ENCODE results near the gene NRP2. TPM values are rescaled to one million over a fixed set of nuclear protein-coding genes. Genes with fewer than 3 reads are reported as not detected.

The NRP2 gene
- polyA plus RNA-seq, 2 of the 4 experiments (the other 2 are of a cell fraction) = 144 to 159 TPM

- peak overlapping the region; percentile 88; the same call in 2 of the 3 replicates for H3K4me2 ChIP-seq
- no peak for ATAC-seq
- no peaks in the 10 kb centered on the region for H3K9me3 ChIP-seq
- H3K27ac ChIP-seq = peak overlapping the region; percentile 25 to 98; a peak in 4 of 6 replicates
- TF ChIP-seq RARB (CRISPR knock-in tag; IDR thresholded peaks at IDR 0.05) (no peak), MAX (IDR thresholded peaks at IDR 0.05) (no peak), HES2 (IDR thresholded peaks at IDR 0.05) (no peak), MAZ (IDR thresholded peaks at IDR 0.05; ENCODE audit: borderline replicate concordance, low read depth, low read length) (no peak), NPAS2 (CRISPR knock-in tag; IDR thresholded peaks at IDR 0.05; ENCODE audit: borderline replicate concordance) (no peak), EHMT2 (IDR thresholded peaks at IDR 0.05; ENCODE audit: low read depth) (no peak), BHLHE40 (IDR thresholded peaks at IDR 0.05; ENCODE audit: low read depth, low read length) (no peak), HOXB5 (CRISPR knock-in tag; IDR thresholded peaks at IDR 0.05) (no peak), MAFK (IDR thresholded peaks at IDR 0.05; ENCODE audit: partially characterized antibody) (no peak), PBX3 (IDR thresholded peaks at IDR 0.05) (no peak), HMGXB4 (CRISPR knock-in tag; IDR thresholded peaks at IDR 0.05; ENCODE audit: borderline replicate concordance) (no peak), ZC3H11A (IDR thresholded peaks at IDR 0.05) (no peak), ESRRA (IDR thresholded peaks at IDR 0.05; ENCODE audit: borderline replicate concordance, low read length) (no peak), CHD2 (IDR thresholded peaks at IDR 0.05; ENCODE audit: low read length, partially characterized antibody) (no peak)
- H3K4me3 ChIP-seq = no peak overlapping the region
- 90% methylated on average over 4 of the region's 4 CpGs for WGBS (ENCODE audit: missing lambda C conversion rate)
- H3K4me1 ChIP-seq = peaks cover 23% of the 10 kb centered on the region
- FAIRE-seq = no peak
- CTCF ChIA-PET = interaction anchor here (0.6 to 5.9 kb wide), 6 partner anchors 14 to 146 kb away, joined by 3 to 33 read pairs (median 4); no protein-coding TSS in a partner anchor
- no peak for DNase-seq (ENCODE audit: low read depth in 1 of 2, low spot score in 1 of 2)
- POLR2A ChIA-PET = interaction anchor here (2.5 kb wide), 1 partner anchor 68 kb away, joined by 13 read pairs; no protein-coding TSS in a partner anchor
Observed at GRCh38 chr2:205680903-205681302, 1.4 kb upstream of the NRP2 start.

GRCh38 chr2:205681401-205682238 is 681 bp upstream of the NRP2 start:
- H3K9me3 ChIP-seq = no peaks in the 10 kb centered on the region
- peak overlapping the region; percentile 93 to 98 for H3K27ac ChIP-seq
- ATAC-seq = peak; percentile 4 to 17; a peak in 1 of 6 replicates
- peak overlapping the region; percentile 80 for H3K4me3 ChIP-seq
- no peak for FAIRE-seq
- DNase-seq (ENCODE audit: low read depth in 1 of 2, low spot score in 1 of 2) = no peak
- ChIA-PET POLR2A (interaction anchor here (0.8 to 2.5 kb wide), 18 partner anchors 11 to 1431 kb away, joined by 3 to 26 read pairs (median 5); no protein-coding TSS in a partner anchor), CTCF (interaction anchor here (1.0 to 5.9 kb wide), 9 partner anchors 13 to 1421 kb away, joined by 3 to 33 read pairs (median 4); no protein-coding TSS in a partner anchor)
- peak; percentile 30; the same call in 1 of the 2 replicates for TF ChIP-seq PHF8 (IDR thresholded peaks at IDR 0.05; ENCODE audit: borderline replicate concordance, low read depth)
- TF ChIP-seq, protein P1, sequence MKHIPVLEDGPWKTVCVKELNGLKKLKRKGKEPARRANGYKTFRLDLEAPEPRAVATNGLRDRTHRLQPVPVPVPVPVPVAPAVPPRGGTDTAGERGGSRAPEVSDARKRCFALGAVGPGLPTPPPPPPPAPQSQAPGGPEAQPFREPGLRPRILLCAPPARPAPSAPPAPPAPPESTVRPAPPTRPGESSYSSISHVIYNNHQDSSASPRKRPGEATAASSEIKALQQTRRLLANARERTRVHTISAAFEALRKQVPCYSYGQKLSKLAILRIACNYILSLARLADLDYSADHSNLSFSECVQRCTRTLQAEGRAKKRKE (CRISPR knock-in tag; IDR thresholded peaks at IDR 0.05; ENCODE audit: low read depth) = 0 out of 2 replicates have a peak, but pooled peaks have one; percentile 33
- TF ChIP-seq BHLHE40 (IDR thresholded peaks at IDR 0.05; ENCODE audit: low read depth, low read length) = no peak
- no peak for TF ChIP-seq RCOR1 (IDR thresholded peaks at IDR 0.05; ENCODE audit: low read depth, low read length)
- TF ChIP-seq SREBF2 (IDR thresholded peaks at IDR 0.05) = no peak
- no peak for TF ChIP-seq KDM1A (IDR thresholded peaks at IDR 0.05; ENCODE audit: low read depth)
- TF ChIP-seq HOXB5 (CRISPR knock-in tag; IDR thresholded peaks at IDR 0.05) = no peak
- no peak for TF ChIP-seq NR3C1 (IDR thresholded peaks at IDR 0.05)
- 0 out of 2 replicates have a peak, but pooled peaks have one; percentile 14 for TF ChIP-seq RNF2 (IDR thresholded peaks at IDR 0.05; ENCODE audit: borderline replicate concordance, low read depth)
- no peak for TF ChIP-seq CBX8 (IDR thresholded peaks at IDR 0.05)
- H3K4me2 ChIP-seq = peak overlapping the region; percentile 88
- H3K4me1 ChIP-seq = peaks cover 30% of the 10 kb centered on the region
- WGBS (ENCODE audit: missing lambda C conversion rate) = 28% methylated on average over 22 of the region's 49 CpGs

Data from A549 (cell line).